NCI-H460 (cell line): Measurements from ENCODE around the gene SSTR5. TPM values are rescaled to one million over a fixed set of nuclear protein-coding genes. Genes with fewer than 3 reads are reported as not detected.
A peak's percentile ranks its signal among the peaks of the same experiment; 100 is the strongest.

Source experiments
- DNase-seq: peaks from one replicate; pipeline ENCODE4 v3.0.0-alpha.2; 2016; ENCODE audit warnings: low read depth; ENCODE audit errors: extremely low read depth
- total RNA-seq: library from RNA; depleted of rRNA; stranded (reverse); fragments of >200 nt; shearing (Covaris generic); gene quantifications from 2 replicates; pipeline ENCODE4 v1.2.3, GENCODE V29; 2014; rRNA removed

Gene SSTR5
- total RNA-seq, 1 experiment from 2014 or later, result 0.40 TPM

- no peak for DNase-seq
Observed at GRCh38 chr16:1119766-1120576, 47.4 kb downstream of the SSTR5 start.

- DNase-seq, result no peak
Observed at GRCh38 chr16:1120577-1120941, 48.0 kb downstream of the SSTR5 start.

- DNase-seq, result no peak
Observed at GRCh38 chr16:1121009-1121408, 48.5 kb downstream of the SSTR5 start.

- DNase-seq, result no peak
Observed at GRCh38 chr16:1121601-1122397, 49.3 kb downstream of the SSTR5 start.

GRCh38 chr16:1122398-1122765 lies 49.8 kb downstream of the SSTR5 start:
- no peak for DNase-seq

GRCh38 chr16:1123525-1124230 lies 51.1 kb downstream of the SSTR5 start:
- no peak for DNase-seq

GRCh38 chr16:1124291-1124690 lies 51.7 kb downstream of the SSTR5 start:
- DNase-seq, result no peak

- DNase-seq, result no peak
Observed at GRCh38 chr16:1124795-1125194, 52.2 kb downstream of the SSTR5 start.

- DNase-seq, result peak; percentile 25
Observed at GRCh38 chr16:1125471-1125870, 52.9 kb downstream of the SSTR5 start.

GRCh38 chr16:1126044-1126443 lies 53.5 kb downstream of the SSTR5 start:
- DNase-seq, result no peak

- no peak for DNase-seq
Observed at GRCh38 chr16:1126586-1126985, 54.0 kb downstream of the SSTR5 start.

- DNase-seq, result no peak
Observed at GRCh38 chr16:1127101-1127500, 54.6 kb downstream of the SSTR5 start.

GRCh38 chr16:1127971-1128715 lies 55.6 kb downstream of the SSTR5 start:
- DNase-seq, result no peak

GRCh38 chr16:1129106-1129960 lies 56.8 kb downstream of the SSTR5 start:
- no peak for DNase-seq

GRCh38 chr16:1130382-1130781 lies 57.8 kb downstream of the SSTR5 start:
- no peak for DNase-seq

Other genes with a start within 250 kb of the SSTR5 start
- gene LMF1, start 101.8 kb upstream of the SSTR5 start, total RNA-seq, result 15.6 and 16.2 TPM in 2 replicates
- 0.97 and 1.5 TPM in 2 replicates for gene SOX8, start 91.0 kb upstream of the SSTR5 start, total RNA-seq
- gene C1QTNF8, start 23.5 kb downstream of the SSTR5 start, total RNA-seq, result not detected in 2 replicates
- gene CACNA1H, start 80.4 kb downstream of the SSTR5 start, total RNA-seq, result 3.9 and 4.2 TPM in 2 replicates
- gene TPSG1, start 152.5 kb downstream of the SSTR5 start, total RNA-seq, result not detected in 2 replicates
- gene TPSB2, start 157.4 kb downstream of the SSTR5 start, total RNA-seq, result not detected in 2 replicates
- gene TPSAB1, start 168.0 kb downstream of the SSTR5 start, total RNA-seq, result not detected in 2 replicates
- gene TPSD1, start 183.3 kb downstream of the SSTR5 start, total RNA-seq, result not detected in 2 replicates
- 90.5 and 120 TPM in 2 replicates for gene UBE2I, start 236.9 kb downstream of the SSTR5 start, total RNA-seq